Endothelial cell of umbilical vein (primary cell): ENCODE results near the gene MICALL2. TPM values are rescaled to one million over a fixed set of nuclear protein-coding genes. Genes with fewer than 3 reads are reported as not detected.

Experiments
- BruUV-seq: library from RNA; stranded (reverse); fragments of 400-500 nt; replicated peaks from 2 replicates; lab custom pipeline; 2021; lab: Mats Ljungman, UMichigan
- CTCF ChIA-PET: fragments of 300-600, 350-600 bp; sonication (Branson Sonifier 250); formaldehyde crosslinking; loops from one replicate; lab custom pipeline; 2021; ENCODE audit warnings: antibody characterized with exemption, inconsistent platforms; lab: Charles Lee
- POLR2A ChIA-PET: fragments of 300-600, 350-600 bp; sonication (Branson Sonifier 250); formaldehyde crosslinking; loops from one replicate; lab custom pipeline; 2021; ENCODE audit warnings: antibody characterized with exemption, inconsistent platforms; lab: Charles Lee
- DNase-seq: peaks from one replicate; pipeline ENCODE4 v3.0.0-alpha.2; 2011; ENCODE audit warnings: low read depth, low spot score
- FAIRE-seq: peaks from 2 replicates; lab custom pipeline; 2011; peaks lifted over from hg19 to GRCh38; lab: Jason Lieb, UNC
- H2AFZ ChIP-seq: 2 replicates; pipeline ENCODE4 v1.6.0; 2012; ENCODE audit warnings: low read depth, low read length, control low read depth, inconsistent platforms
- H3K27ac ChIP-seq: 2 replicates; pipeline ENCODE4 v1.5.1; 2011; ENCODE audit warnings: low read depth, mild to moderate bottlenecking, control low read depth, low read length, moderate library complexity; ENCODE audit not compliant: insufficient read depth
- H3K27me3 ChIP-seq, 2 experiments: 2 replicates each; pipeline versions ENCODE4 v1.6.0 to v1.6.1; 2011; ENCODE audit warnings: low read length in 2 of 2, mixed read lengths in 1 of 2; ENCODE audit not compliant: control insufficient read depth in 2 of 2, insufficient read depth in 2 of 2
- H3K36me3 ChIP-seq, 2 experiments: 2 replicates in 1 of 2; 3 replicates in 1 of 2; pipeline ENCODE4 v1.5.1; 2011; ENCODE audit warnings: low read length in 2 of 2, mild to moderate bottlenecking in 1 of 2, moderate library complexity in 1 of 2; ENCODE audit not compliant: control insufficient read depth in 2 of 2, insufficient read depth in 2 of 2; ENCODE audit errors: extremely low read depth in 1 of 2
- H3K4me1 ChIP-seq: 3 replicates; pipeline ENCODE4 v1.5.1; 2011; ENCODE audit warnings: mild to moderate bottlenecking, low read length; ENCODE audit not compliant: control insufficient read depth, insufficient read depth; ENCODE audit errors: extremely low read depth
- H3K4me2 ChIP-seq: 2 replicates; pipeline ENCODE4 v1.6.1; 2011; ENCODE audit warnings: low read length, control low read depth, mixed read lengths; ENCODE audit not compliant: insufficient read depth
- H3K4me3 ChIP-seq, 3 experiments: fragments of 200-600 bp in 1 of 3; sonication (generic), shearing (Covaris generic) in 1 of 3; replicated peaks in 1 of 3; 2 replicates each; pipeline ENCODE4 v1.5.1; 2011 to 2016; ENCODE audit warnings: control low read depth in 3 of 3, low read length in 3 of 3, mild to moderate bottlenecking in 2 of 3, inconsistent platforms in 1 of 3, low read depth in 1 of 3, moderate library complexity in 1 of 3; ENCODE audit not compliant: insufficient read depth in 1 of 3
- H3K79me2 ChIP-seq: 2 replicates; pipeline ENCODE4 v1.6.0; 2012; ENCODE audit warnings: low read length, inconsistent platforms; ENCODE audit not compliant: control insufficient read depth, insufficient read depth
- H3K9ac ChIP-seq: replicated peaks from 2 replicates; pipeline ENCODE3; 2011; ENCODE audit warnings: low read length, control low read depth; ENCODE audit not compliant: insufficient read depth; ENCODE audit errors: extremely low read depth
- H3K9me1 ChIP-seq: replicated peaks from 3 replicates; pipeline ENCODE4 v1.6.0; 2011; ENCODE audit warnings: mild to moderate bottlenecking, low read length; ENCODE audit not compliant: control insufficient read depth, insufficient read depth; ENCODE audit errors: extremely low read depth
- H3K9me3 ChIP-seq: replicated peaks from 2 replicates; pipeline ENCODE4 v1.5.1; 2012; ENCODE audit warnings: low read length, inconsistent platforms; ENCODE audit not compliant: control insufficient read depth, insufficient read depth
- H4K20me1 ChIP-seq: replicated peaks from 2 replicates; pipeline ENCODE3; 2011; ENCODE audit warnings: mild to moderate bottlenecking, low read length; ENCODE audit not compliant: control insufficient read depth, insufficient read depth; ENCODE audit errors: extremely low read depth
- CTCF ChIP-seq, 2 donors: IDR thresholded peaks; 1 replicate in 1 of 2; 2 replicates in 1 of 2; pipeline ENCODE4 v1.5.1; 2011; ENCODE audit warnings: low read length in 2 of 2, mild to moderate bottlenecking in 2 of 2, moderate library complexity in 2 of 2, control low read depth in 1 of 2, inconsistent platforms in 1 of 2, low read depth in 1 of 2; ENCODE audit not compliant: insufficient read depth in 1 of 2; ENCODE audit errors: extremely low read depth in 1 of 2
- EZH2 ChIP-seq: IDR thresholded peaks from 2 replicates; pipeline ENCODE4 v1.6.1; 2012; ENCODE audit warnings: borderline replicate concordance, low read depth, mild to moderate bottlenecking, moderate library complexity, low read length, inconsistent platforms; ENCODE audit not compliant: severe bottlenecking
- FOS ChIP-seq: IDR thresholded peaks from 2 replicates; pipeline ENCODE4 v1.6.1; 2011; ENCODE audit warnings: mild to moderate bottlenecking, low read length, moderate library complexity, borderline replicate concordance; ENCODE audit not compliant: insufficient read depth
- GATA2 ChIP-seq: IDR thresholded peaks from 2 replicates; pipeline ENCODE4 v1.7.0; 2011; ENCODE audit warnings: low read depth, mild to moderate bottlenecking, moderate library complexity, mixed read lengths, low read length; ENCODE audit not compliant: insufficient read length, insufficient read depth
- JUN ChIP-seq: IDR thresholded peaks from 2 replicates; pipeline ENCODE4 v1.6.1; 2011; ENCODE audit warnings: borderline replicate concordance, low read depth; ENCODE audit not compliant: insufficient read length, insufficient read depth
- MAX ChIP-seq: IDR thresholded peaks from 2 replicates; pipeline ENCODE4 v1.6.1; 2011; ENCODE audit not compliant: insufficient read depth, insufficient read length
- MYC ChIP-seq: IDR thresholded peaks from one replicate; pipeline ENCODE4 v1.6.1; 2011; ENCODE audit warnings: mild to moderate bottlenecking, low read depth, low read length
- POLR2A ChIP-seq: IDR thresholded peaks from 2 replicates; pipeline ENCODE4 v1.6.1; 2012; ENCODE audit warnings: low read depth, mild to moderate bottlenecking, control low read depth, low read length
- POLR2AphosphoS5 ChIP-seq: IDR thresholded peaks from 2 replicates; pipeline ENCODE4 v1.6.1; 2012; ENCODE audit warnings: low read depth, mild to moderate bottlenecking, control low read depth, low read length, moderate library complexity; ENCODE audit not compliant: insufficient read depth
- dilution Hi-C: fragments of 300-500 bp; cut with MboI; formaldehyde crosslinking; loops from one replicate; pipeline ENCODE4 v1.15.0; 2019; ENCODE audit warnings: low sequenced_read_pairs; ENCODE audit not compliant: extremely low pct_ligation_motif_present
- intact Hi-C: fragments of 100-400 bp; cut with micrococcal nuclease; formaldehyde crosslinking; loops from one replicate; pipeline ENCODE4 v1.10.0; 2022
- polyA plus RNA-seq, 4 experiments: library from polyadenylated mRNA; depleted of rRNA in 3 of 4; stranded (reverse) in 3 of 4; unstranded in 1 of 4; fragments of >200 nt; gene quantifications; 2 replicates each; pipeline versions ENCODE4 v1.2.1 to v1.2.3, GENCODE V29; 2011 to 2012; ENCODE audit warnings: missing spikeins in 1 of 4
- total RNA-seq: library from RNA; stranded (reverse); gene quantifications from 2 replicates; pipeline ENCODE4 v1.2.3, GENCODE V29; 2021

The MICALL2 gene
- total and polyA plus RNA-seq, 2 donors (not counting 3 experiments of a cell fraction or from before 2014, with no cell fraction given) = 29.8 to 46.3 TPM

- Histone ChIP-seq H3K4me2 (no peak overlapping the region), H3K9ac (no peak overlapping the region), H3K27ac (no peak overlapping the region), H3K36me3 (peaks cover 6 to 37% of the 10 kb centered on the region in 2 experiments), H3K9me3 (no peaks in the 10 kb centered on the region), H3K4me3 (no peak overlapping the region), H4K20me1 (no peaks in the 10 kb centered on the region), H3K9me1 (no peaks in the 10 kb centered on the region), H3K79me2 (no peaks in the 10 kb centered on the region), H3K27me3 (no peaks in the 10 kb centered on the region), H3K4me1 (no peaks in the 10 kb centered on the region), H2AFZ (no peak overlapping the region)
- ChIA-PET CTCF (interaction anchor here (1.6 kb wide), 1 partner anchor 31 kb away, joined by 3 read pairs; no protein-coding TSS in a partner anchor), POLR2A (no interaction called here)
- TF ChIP-seq EZH2 (no peak), CTCF (IDR thresholded peaks at IDR 0.05; ENCODE audit: extremely low read depth in 1 of 2, insufficient read depth in 1 of 2, low read depth in 1 of 2, low read length in 2 of 2) (no peak), POLR2AphosphoS5 (no peak), MYC (no peak), FOS (no peak), POLR2A (no peak), MAX (no peak), GATA2 (no peak), JUN (no peak)
- no TSS peak for BruUV-seq
- dilution Hi-C loops = no loop called here
- no peak for FAIRE-seq
- no peak for DNase-seq
- intact Hi-C loops = no loop called here
Measured at GRCh38 chr7:1470901-1471300, 11.6 kb upstream of the MICALL2 start.
